ENCODE results near the gene LST1.

The LST1 gene

DNA sequence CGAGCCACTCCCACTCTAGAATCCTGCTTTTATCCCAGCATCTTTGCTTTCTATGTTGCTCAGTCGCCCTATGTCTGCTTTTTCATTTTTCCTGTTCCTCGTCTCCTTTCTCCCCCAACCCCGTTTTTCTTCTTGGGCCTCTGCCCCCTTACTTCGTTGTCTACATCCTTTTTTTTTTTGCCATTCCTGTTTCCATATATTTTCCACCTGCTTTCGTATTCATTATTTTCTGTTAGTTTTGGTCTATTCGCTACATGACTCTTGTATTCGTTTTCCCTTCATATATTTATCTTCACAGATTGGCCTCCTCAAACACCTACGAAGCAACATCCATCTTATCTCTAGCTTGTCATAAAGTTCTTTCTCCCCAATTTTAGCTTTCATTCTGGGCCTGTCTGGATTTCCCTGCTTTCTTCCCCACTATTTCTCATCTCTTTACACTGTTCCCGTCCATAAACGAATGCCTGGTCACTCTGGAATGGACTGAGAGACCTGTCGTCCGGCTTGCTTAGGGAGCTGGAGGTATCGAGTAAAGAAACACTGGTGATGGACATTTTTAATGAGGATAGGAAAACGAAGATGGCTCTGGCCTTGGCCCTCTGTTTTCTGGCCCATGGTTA is 35.4 kb downstream of the LST1 start:
- no peak for DNase-seq

DNA sequence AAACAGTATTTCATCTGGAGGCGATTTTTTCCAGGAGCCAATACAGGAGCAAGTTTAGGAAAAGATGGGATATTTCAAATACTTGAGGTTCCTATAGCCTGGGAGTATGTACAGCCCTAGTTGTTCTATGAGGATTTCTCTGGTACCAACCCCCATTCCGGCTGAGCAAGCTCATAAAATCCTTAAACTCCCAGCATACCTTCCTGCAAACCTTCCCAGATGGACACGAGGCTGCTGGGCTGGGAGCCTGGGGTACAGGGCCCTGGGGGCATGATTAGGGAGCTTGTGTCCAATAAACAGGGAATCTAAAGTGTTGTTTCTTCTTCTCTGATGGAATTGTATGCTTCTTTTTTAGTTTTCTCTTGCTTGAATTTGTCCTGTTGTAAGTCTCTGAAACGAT is 35.9 kb downstream of the LST1 start:
- DNase-seq: no peak

DNA sequence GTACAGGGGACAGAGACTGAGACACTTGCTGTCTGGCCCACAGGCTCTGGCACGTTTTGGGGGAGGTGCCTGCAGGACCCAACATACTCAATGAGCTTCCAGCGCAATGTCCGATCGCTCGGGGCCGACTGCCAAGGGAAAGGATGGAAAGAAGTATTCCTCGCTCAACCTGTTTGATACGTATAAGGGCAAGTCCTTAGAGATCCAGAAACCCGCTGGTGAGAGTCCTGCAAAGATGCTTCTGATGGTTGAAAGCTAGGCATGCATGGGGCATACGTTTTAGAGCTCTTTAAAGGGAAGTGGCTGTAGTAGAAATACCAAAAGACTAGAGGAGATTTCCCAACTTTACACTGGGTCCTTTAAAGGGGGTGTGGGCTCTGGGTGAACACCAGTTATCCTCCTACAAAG is 36.6 kb downstream of the LST1 start:
- no peak for DNase-seq

DNA sequence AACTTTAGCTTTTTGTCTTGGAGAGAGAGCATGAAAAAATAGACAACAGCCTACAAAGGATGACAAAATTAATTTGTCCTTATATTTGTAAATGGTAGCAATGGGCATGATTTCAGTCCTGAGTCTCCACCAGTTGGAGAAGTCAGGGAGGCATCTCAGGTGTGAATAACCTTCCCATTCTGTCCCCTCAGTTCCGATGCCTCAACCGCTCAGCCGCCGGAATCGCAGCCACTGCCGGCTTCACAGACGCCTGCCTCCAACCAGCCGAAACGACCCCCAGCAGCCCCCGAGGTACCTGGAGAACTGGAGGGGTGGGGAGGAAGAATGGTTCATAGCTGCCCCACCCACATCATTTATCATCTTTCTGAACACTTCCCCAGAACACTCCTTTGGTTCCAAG is 38.0 kb downstream of the LST1 start:
- DNase-seq: no peak

DNA sequence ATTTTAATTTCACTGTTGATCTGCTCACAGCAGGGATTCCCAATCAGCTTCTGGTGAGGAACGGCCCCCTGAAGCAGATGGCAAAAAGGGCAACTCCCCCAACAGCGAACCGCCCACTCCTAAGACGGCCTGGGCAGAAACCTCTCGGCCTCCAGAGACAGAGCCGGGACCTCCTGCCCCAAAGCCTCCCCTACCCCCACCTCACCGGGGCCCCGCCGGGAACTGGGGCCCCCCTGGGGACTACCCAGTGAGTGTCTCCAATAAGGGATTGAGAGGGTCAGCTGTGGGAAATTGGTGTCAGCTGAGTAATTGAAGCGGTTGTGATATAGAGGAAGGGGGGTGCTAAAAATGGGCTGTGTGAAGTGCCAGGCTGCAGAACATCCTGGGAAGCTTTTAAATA is 40.9 kb downstream of the LST1 start:
- DNase-seq: no peak

DNA sequence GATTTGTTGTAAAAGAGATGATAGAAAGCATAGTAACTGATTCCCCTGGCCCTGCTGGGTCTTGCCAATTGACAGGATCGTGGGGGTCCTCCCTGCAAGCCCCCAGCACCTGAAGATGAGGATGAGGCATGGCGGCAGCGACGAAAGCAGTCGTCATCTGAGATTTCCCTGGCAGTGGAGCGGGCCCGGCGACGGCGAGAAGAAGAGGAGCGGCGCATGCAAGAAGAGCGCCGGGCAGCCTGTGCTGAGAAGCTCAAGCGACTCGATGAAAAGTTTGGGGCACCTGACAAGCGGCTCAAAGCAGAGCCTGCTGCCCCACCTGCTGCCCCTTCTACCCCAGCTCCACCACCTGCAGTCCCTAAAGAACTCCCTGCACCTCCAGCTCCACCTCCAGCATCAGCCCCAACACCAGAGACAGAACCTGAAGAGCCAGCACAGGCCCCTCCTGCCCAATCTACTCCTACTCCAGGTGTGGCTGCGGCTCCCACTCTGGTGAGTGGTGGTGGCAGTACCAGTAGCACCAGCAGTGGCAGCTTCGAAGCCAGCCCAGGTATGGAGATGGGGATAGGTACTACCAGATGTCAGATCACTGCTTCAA is 41.7 kb downstream of the LST1 start:
- DNase-seq: no peak

DNA sequence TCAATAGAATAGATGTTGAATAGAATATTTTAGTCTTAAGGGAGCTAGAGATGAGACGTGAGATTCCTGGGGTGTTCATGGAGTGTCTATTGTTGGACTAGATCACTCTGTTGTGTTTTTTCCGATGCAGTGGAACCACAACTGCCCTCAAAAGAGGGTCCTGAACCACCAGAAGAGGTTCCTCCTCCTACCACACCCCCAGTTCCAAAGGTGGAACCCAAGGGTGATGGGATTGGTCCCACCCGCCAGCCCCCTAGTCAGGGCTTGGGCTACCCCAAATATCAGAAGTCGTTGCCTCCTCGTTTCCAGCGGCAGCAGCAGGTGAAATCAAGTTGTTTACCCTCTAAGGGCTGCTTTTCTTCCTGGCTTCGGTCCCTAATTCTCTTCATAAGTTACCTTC is 42.9 kb downstream of the LST1 start:
- no peak for DNase-seq

DNA sequence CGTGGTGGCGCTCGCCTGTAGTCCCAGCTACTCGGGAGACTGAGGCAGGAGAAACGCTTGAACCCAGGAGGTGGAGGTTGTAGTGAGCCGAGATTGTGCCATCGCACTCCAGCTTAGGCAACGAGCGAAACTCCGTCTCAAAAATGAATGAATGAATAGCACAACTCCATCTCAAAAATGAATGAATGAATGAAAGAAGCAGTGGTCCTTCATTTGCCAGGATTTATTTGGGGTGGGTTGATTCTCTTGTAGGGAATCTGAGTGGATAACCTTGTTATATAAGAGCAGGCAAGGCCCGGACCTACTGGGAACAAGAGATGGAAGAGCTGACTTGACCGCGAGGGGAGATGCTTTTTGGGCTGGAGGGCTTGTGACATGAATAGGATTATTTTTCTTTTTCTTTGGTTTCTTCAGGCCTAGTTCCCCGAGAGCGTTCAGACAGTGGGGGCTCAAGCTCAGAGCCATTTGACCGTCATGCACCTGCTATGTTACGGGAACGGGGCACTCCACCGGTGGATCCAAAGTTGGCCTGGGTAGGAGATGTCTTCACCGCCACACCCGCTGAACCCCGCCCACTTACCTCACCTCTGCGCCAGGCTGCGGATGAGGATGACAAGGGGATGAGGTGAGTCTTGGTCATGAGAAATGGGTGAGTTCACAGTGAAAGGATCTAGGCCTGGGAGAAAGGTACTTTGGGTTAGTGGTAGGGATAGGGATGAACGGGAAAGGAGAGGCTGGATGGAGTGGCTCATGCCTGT is 44.3 kb downstream of the LST1 start:
- DNase-seq: no peak

DNA sequence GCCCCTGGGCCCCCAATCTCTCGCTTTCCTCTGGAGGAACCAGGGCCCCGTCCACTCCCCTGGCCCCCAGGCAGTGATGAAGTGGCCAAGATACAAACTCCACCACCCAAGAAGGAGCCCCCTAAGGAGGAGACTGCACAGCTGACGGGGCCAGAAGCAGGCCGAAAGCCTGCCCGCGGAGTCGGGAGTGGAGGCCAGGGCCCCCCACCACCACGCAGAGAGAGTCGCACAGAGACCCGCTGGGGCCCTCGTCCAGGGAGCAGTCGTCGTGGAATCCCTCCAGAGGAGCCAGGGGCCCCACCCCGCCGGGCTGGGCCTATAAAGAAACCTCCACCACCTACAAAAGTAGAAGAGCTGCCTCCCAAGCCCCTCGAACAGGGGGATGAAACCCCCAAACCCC is 45.1 kb downstream of the LST1 start:
- no peak for DNase-seq

DNA sequence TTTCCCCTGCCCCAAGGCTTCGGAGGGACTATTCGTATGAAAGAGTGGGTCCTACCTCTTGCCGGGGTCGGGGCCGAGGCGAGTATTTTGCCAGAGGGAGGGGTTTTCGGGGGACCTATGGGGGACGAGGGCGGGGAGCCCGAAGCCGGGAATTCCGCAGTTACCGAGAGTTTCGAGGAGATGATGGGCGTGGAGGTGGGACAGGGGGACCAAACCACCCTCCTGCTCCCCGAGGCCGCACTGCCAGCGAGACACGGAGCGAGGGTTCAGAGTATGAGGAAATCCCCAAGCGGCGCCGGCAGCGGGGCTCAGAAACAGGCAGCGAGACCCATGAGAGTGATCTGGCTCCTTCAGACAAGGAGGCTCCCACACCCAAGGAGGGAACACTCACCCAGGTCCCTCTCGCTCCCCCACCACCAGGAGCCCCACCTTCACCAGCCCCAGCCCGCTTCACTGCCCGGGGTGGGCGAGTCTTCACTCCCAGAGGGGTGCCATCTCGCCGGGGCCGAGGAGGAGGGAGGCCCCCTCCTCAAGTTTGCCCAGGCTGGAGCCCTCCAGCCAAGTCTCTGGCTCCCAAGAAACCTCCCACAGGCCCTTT is 45.7 kb downstream of the LST1 start:
- DNase-seq: no peak

DNA sequence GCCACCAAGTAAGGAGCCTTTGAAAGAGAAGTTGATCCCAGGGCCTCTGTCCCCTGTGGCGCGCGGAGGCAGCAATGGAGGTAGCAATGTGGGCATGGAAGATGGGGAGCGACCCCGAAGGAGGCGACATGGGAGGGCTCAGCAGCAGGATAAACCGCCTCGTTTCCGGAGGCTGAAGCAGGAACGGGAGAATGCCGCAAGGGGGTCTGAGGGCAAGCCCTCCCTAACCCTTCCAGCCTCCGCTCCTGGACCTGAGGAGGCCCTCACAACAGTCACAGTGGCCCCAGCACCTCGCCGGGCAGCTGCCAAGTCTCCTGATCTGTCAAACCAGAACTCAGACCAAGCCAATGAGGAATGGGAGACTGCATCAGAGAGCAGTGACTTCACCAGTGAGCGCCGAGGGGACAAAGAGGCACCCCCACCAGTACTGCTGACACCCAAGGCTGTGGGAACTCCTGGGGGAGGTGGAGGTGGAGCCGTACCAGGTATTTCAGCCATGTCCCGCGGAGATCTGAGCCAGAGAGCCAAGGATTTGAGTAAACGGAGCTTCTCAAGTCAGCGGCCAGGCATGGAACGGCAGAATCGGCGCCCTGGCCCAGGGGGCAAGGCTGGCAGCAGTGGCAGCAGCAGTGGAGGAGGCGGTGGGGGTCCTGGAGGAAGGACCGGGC is 46.3 kb downstream of the LST1 start:
- no peak for DNase-seq

DNA sequence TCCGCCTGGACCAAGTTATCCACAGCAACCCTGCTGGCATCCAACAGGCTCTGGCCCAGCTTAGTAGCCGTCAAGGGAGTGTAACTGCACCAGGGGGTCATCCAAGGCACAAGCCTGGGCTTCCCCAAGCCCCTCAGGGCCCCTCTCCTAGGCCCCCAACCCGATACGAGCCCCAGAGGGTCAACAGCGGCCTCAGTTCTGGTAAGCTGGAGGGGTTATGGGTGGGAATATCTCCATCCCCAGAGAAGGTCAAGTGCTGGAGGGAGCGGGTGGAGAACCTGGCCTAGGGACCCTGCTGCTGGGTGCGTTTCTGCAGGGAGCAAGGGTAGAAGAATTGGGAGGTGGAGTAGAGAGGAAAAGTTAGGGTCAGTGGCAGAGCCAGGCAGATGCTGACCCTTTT is 47.4 kb downstream of the LST1 start:
- no peak for DNase-seq

DNA sequence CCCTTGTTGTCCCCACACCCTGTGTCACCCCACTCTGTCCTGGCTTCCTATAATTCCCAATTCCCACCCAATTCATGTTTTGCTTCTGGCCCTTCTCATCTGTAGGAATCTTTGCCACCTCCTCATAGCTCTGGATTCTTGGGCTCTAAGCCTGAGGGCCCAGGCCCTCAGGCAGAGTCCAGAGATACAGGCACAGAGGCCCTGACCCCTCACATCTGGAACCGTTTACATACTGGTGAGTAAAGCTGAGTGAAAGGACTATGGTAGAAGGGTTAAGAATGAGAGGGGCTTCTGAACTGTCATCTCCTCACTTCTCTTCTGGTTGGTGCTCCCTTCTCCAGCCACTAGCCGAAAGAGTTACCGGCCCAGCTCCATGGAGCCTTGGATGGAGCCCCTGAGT is 48.1 kb downstream of the LST1 start:
- DNase-seq: no peak

DNA sequence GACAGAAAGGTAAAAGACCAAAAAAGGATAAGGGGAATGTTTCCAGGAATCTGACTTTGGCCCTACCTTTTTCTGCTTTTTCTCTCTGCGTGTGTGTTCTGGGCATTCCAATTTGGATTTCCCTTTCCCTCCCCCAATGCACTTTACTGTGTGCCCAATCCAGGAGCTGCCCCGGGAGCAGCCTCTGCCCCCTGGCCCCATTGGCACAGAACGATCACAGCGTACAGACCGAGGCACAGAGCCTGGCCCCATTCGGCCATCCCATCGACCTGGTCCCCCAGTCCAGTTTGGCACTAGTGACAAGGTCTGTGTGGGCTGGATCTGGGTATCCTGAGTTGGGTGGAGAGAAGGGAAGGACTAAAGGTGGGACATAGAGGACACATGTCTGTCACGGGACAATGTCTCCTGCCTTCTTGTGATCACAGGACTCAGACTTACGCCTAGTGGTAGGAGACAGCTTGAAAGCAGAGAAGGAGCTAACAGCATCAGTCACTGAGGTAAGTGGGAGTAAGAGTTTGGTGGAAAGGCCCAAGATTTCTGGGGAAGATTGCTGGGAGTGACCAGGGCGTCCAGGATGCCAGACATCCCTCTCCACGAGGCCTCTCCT is 49.0 kb downstream of the LST1 start:
- DNase-seq: no peak

DNA sequence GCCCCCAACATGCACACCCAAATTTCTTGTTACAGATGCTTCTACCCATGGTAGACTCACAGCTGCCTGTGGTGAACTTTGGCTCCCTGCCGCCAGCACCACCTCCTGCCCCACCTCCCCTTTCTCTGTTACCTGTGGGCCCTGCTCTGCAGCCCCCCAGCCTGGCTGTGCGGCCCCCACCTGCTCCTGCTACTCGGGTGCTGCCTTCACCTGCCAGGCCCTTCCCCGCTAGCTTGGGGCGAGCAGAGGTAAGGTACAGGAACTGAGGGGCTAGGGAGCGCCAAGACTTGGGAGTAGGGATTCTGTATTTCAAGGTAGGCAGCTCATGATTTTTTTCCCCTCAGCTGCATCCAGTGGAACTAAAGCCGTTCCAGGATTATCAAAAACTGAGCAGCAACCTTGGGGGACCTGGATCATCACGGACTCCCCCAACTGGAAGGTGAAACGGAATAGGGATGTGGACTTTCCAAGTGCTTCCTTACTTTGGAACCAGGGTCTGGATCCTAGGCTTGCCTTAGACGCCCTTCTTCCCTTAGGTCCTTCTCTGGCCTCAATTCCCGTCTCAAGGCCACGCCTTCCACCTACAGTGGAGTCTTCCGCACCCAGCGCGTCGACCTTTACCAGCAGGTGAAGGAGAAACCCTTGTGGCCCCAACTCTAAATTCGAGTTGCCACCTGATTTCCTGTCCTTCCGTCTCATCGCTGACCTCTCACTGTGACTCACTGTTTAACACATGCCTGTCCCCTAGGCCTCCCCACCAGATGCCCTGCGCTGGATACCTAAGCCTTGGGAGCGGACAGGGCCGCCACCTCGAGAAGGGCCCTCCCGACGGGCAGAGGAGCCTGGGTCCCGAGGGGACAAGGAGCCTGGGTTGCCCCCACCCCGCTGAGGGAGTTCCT is 50.9 kb downstream of the LST1 start:
- no peak for DNase-seq

All from stimulated activated CD4-positive, alpha-beta T cell treated with anti-CD3 and anti-CD28 coated beads, Interleukin-4, amount 100 ng/mL, for 24 hours (primary cell).